ENCODE measurements around the gene ATF6. TPM values are rescaled to one million over a fixed set of nuclear protein-coding genes. Genes with fewer than 3 reads are reported as not detected.

Gene ATF6
- total and polyA plus RNA-seq, 4 donors = 10.0 to 22.5 (median 13.4) TPM

DNA sequence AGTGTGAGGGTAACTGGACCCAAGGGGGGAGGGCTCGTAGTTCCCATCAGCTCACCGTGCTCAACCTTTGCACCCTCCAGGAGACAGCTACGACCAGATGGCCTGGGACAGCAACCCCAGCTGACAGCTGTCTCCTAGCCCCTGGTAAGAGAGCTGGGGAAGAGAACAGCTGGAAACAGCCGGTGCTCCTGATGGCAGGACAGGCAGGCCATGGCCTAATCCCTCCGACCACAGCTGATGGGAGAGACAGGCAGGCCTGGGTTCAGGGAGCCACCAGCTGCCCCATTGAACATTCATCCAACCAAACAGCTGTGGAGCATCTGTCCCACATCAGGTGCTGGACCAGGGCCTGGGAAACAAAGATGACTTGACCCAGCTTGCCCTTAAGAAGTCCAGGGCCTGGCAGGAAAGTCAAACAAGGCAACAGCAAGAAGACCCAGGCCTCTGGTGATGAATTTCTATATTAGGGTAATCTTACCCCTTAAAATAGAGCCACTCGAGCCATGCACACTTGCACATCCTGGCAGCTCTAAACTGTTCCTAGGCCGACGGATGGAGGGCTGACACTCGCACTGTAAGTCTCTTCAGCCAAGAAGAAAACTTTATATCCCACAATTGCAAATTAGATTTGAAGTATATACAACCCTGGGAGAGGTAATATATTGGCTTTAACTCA is 245.4 kb downstream of the ATF6 start:
- H3K27ac ChIP-seq (ENCODE audit: low read depth in 1 of 2, low read length in 2 of 2) = no peak overlapping the region
- H3K27me3 ChIP-seq (ENCODE audit: control insufficient read depth in 4 of 4, insufficient read depth in 4 of 4, low read length in 3 of 4) = no peaks in the 10 kb centered on the region
- peaks cover 0 to 4% (median 0%) of the 10 kb centered on the region in 4 donors for H3K9me3 ChIP-seq (ENCODE audit: control insufficient read depth in 4 of 4, low read length in 3 of 4)
- no peak overlapping the region for H3K9ac ChIP-seq (ENCODE audit: low read depth in 1 of 2, low read length in 2 of 2)
- no peak for DNase-seq (ENCODE audit: low spot score)
- TF ChIP-seq GABPA (IDR thresholded peaks at IDR 0.05 in 1 of 2, conservative IDR thresholded peaks at IDR 0.05 in 1 of 2) = no peak
- TF ChIP-seq YY1 (IDR thresholded peaks at IDR 0.05) = no peak
- TF ChIP-seq, protein P1, sequence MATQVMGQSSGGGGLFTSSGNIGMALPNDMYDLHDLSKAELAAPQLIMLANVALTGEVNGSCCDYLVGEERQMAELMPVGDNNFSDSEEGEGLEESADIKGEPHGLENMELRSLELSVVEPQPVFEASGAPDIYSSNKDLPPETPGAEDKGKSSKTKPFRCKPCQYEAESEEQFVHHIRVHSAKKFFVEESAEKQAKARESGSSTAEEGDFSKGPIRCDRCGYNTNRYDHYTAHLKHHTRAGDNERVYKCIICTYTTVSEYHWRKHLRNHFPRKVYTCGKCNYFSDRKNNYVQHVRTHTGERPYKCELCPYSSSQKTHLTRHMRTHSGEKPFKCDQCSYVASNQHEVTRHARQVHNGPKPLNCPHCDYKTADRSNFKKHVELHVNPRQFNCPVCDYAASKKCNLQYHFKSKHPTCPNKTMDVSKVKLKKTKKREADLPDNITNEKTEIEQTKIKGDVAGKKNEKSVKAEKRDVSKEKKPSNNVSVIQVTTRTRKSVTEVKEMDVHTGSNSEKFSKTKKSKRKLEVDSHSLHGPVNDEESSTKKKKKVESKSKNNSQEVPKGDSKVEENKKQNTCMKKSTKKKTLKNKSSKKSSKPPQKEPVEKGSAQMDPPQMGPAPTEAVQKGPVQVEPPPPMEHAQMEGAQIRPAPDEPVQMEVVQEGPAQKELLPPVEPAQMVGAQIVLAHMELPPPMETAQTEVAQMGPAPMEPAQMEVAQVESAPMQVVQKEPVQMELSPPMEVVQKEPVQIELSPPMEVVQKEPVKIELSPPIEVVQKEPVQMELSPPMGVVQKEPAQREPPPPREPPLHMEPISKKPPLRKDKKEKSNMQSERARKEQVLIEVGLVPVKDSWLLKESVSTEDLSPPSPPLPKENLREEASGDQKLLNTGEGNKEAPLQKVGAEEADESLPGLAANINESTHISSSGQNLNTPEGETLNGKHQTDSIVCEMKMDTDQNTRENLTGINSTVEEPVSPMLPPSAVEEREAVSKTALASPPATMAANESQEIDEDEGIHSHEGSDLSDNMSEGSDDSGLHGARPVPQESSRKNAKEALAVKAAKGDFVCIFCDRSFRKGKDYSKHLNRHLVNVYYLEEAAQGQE (IDR thresholded peaks at IDR 0.05) = no peak
- TF ChIP-seq RAD21 (IDR thresholded peaks at IDR 0.05) = no peak
- TF ChIP-seq, protein P2, sequence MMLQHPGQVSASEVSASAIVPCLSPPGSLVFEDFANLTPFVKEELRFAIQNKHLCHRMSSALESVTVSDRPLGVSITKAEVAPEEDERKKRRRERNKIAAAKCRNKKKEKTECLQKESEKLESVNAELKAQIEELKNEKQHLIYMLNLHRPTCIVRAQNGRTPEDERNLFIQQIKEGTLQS (IDR thresholded peaks at IDR 0.05) = no peak
- no peak for TF ChIP-seq TAF1 (conservative IDR thresholded peaks at IDR 0.05)
- TF ChIP-seq FOXA1 (IDR thresholded peaks at IDR 0.05) = no peak
- no peak for TF ChIP-seq EGR1 (IDR thresholded peaks at IDR 0.05; ENCODE audit: low read depth in 2 of 2)
- no peak for TF ChIP-seq FOXA2 (IDR thresholded peaks at IDR 0.05)
- WGBS = 76% methylated on average over 9 of the region's 9 CpGs
- H3K36me3 ChIP-seq (ENCODE audit: control insufficient read depth in 4 of 4, insufficient read depth in 3 of 4, low read depth in 1 of 4, low read length in 3 of 4) = no peaks in the 10 kb centered on the region
- no peak overlapping the region for H3K4me3 ChIP-seq (ENCODE audit: low read depth in 1 of 3, low read length in 3 of 3)
- no peaks in the 10 kb centered on the region for H3K4me1 ChIP-seq (ENCODE audit: control insufficient read depth in 4 of 4, insufficient read depth in 4 of 4, low read length in 3 of 4)

DNA sequence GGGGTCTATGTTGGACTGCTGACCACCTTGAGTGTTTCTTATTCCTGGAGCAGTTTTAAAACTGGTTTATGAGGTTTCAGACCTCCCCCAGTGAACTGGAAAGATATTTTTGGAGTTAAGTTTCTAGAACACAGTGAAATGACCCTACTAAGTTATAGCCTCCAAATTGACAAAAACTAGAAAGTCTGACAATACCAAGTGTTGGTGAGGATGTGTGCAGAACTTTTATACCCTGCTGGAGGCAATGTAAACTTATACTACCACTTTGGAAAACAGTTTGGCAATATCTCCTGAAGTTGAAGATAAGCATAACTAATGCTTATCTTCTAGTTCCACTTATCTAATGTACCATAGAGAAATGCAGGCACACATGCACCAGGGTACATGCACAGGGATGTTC is 247.2 kb downstream of the ATF6 start:
- H3K9me3 ChIP-seq (ENCODE audit: control insufficient read depth in 4 of 4, low read length in 3 of 4) = peaks cover 0 to 4% (median 1%) of the 10 kb centered on the region in 4 donors
- no peak overlapping the region for H3K27ac ChIP-seq (ENCODE audit: low read depth in 1 of 2, low read length in 2 of 2)
- TF ChIP-seq SP1 (IDR thresholded peaks at IDR 0.05) = no peak
- no peak for TF ChIP-seq RXRA (IDR thresholded peaks at IDR 0.05)
- TF ChIP-seq, protein P1 (IDR thresholded peaks at IDR 0.05) = no peak
- no peak for TF ChIP-seq JUND (IDR thresholded peaks at IDR 0.05)
- TF ChIP-seq, protein P3, sequence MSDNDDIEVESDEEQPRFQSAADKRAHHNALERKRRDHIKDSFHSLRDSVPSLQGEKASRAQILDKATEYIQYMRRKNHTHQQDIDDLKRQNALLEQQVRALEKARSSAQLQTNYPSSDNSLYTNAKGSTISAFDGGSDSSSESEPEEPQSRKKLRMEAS (IDR thresholded peaks at IDR 0.05) = no peak
- TF ChIP-seq GABPA (IDR thresholded peaks at IDR 0.05 in 1 of 2, conservative IDR thresholded peaks at IDR 0.05 in 1 of 2) = no peak
- TF ChIP-seq HNF4A (conservative IDR thresholded peaks at IDR 0.05) = no peak
- TF ChIP-seq, protein P4, sequence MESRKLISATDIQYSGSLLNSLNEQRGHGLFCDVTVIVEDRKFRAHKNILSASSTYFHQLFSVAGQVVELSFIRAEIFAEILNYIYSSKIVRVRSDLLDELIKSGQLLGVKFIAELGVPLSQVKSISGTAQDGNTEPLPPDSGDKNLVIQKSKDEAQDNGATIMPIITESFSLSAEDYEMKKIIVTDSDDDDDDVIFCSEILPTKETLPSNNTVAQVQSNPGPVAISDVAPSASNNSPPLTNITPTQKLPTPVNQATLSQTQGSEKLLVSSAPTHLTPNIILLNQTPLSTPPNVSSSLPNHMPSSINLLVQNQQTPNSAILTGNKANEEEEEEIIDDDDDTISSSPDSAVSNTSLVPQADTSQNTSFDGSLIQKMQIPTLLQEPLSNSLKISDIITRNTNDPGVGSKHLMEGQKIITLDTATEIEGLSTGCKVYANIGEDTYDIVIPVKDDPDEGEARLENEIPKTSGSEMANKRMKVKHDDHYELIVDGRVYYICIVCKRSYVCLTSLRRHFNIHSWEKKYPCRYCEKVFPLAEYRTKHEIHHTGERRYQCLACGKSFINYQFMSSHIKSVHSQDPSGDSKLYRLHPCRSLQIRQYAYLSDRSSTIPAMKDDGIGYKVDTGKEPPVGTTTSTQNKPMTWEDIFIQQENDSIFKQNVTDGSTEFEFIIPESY (IDR thresholded peaks at IDR 0.05) = no peak
- TF ChIP-seq EGR1 (IDR thresholded peaks at IDR 0.05; ENCODE audit: low read depth in 2 of 2) = no peak
- no peak for TF ChIP-seq HNF4G (IDR thresholded peaks at IDR 0.05)
- no peak for TF ChIP-seq TAF1 (conservative IDR thresholded peaks at IDR 0.05)
- TF ChIP-seq, protein P2 (IDR thresholded peaks at IDR 0.05) = no peak
- TF ChIP-seq YY1 (IDR thresholded peaks at IDR 0.05) = no peak
- TF ChIP-seq RAD21 (IDR thresholded peaks at IDR 0.05) = no peak
- no peaks in the 10 kb centered on the region for H3K4me1 ChIP-seq (ENCODE audit: control insufficient read depth in 4 of 4, insufficient read depth in 4 of 4, low read length in 3 of 4)
- no peak for DNase-seq (ENCODE audit: low spot score)
- no peaks in the 10 kb centered on the region for H3K36me3 ChIP-seq (ENCODE audit: control insufficient read depth in 4 of 4, insufficient read depth in 3 of 4, low read depth in 1 of 4, low read length in 3 of 4)
- no peak overlapping the region for H3K4me3 ChIP-seq (ENCODE audit: low read depth in 1 of 3, low read length in 3 of 3)
- H3K27me3 ChIP-seq (ENCODE audit: control insufficient read depth in 4 of 4, insufficient read depth in 4 of 4, low read length in 3 of 4) = peaks cover 0 to 3% (median 0%) of the 10 kb centered on the region in 4 donors
- no peak overlapping the region for H3K9ac ChIP-seq (ENCODE audit: low read depth in 1 of 2, low read length in 2 of 2)

All from liver (tissue), 9 donors.